ENCODE measurements around the gene PCMTD2. TPM values are rescaled to one million over a fixed set of nuclear protein-coding genes. Genes with fewer than 3 reads are reported as not detected.
A peak's percentile ranks its signal among the peaks of the same experiment; 100 is the strongest.

The PCMTD2 gene
- total and polyA plus RNA-seq, 2 of the 8 experiments (the other 6 are each of a cell fraction or from before 2014, with no cell fraction given) = 21.4 to 55.1 TPM

DNA sequence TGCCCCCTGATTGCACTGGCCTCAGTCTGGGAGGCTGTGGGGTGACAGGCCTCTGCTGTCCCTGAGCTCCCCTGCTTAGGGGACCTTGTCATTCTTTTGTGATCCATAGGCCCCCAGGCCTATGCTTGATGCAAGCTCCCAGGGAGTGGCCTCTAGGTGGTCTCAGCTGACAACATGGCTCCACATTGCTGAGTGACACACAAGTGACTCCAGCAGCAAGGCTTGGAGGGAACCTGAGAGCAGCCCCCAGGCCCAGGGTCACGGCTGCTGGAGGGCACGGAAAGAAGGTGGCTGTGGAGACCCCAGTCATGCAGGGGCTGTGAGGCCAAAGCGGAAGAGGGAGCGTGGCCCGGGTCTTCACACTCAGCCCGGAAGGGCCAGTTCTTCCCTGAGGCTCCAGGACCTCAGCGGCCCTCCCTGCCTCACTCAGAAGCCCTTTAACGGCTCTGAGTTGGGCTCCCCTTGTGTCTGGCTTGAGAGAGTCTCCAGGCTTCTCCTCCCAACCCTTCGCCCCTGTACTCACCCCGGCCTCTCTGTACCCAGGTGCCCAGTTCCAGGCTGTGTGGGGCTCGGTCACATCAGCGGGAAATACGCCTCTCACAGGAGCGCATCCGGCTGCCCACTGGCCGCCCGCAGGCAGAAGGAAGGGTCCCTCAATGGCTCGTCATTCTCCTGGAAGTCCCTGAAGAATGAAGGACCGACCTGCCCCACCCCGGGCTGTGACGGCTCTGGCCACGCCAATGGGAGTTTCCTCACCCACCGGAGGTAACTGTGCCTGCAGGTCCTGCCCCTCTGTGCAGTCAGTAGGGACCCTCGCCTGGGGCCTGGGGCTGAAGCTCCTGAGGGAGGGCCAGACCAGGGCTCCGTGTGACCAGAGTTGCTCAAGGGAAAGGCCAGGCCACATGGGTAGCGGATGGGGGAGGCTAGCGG is 23.7 kb upstream of the PCMTD2 start:
- no peak overlapping the region for H3K9ac ChIP-seq (replicated peaks in 1 of 4; ENCODE audit: extremely low read depth in 1 of 4, low read depth in 3 of 4, low read length in 3 of 4)
- ChIA-PET CTCF (ENCODE audit: partially characterized antibody) (interaction anchor here (0.6 to 1.2 kb wide), 2 partner anchors 26 to 166 kb away, joined by 3 to 5 read pairs; no protein-coding TSS in a partner anchor), POLR2A (ENCODE audit: partially characterized antibody) (no interaction called here)
- H3K4me1 ChIP-seq (replicated peaks in 1 of 4; ENCODE audit: control insufficient read depth in 3 of 4, insufficient read depth in 4 of 4, low read length in 3 of 4) = no peaks in the 10 kb centered on the region
- H3K23ac ChIP-seq (ENCODE audit: insufficient read length) = no peak overlapping the region
- H2BK15ac ChIP-seq (ENCODE audit: low read length) = no peak overlapping the region
- H2AFZ ChIP-seq (ENCODE audit: low read length) = no peak overlapping the region
- DNase-seq (ENCODE audit: low read depth in 1 of 2, low spot score in 2 of 2) (no peak), FAIRE-seq (no peak)
- no peak overlapping the region for H2BK20ac ChIP-seq (ENCODE audit: low read length)
- no peaks in the 10 kb centered on the region for H3K27me3 ChIP-seq (replicated peaks in 1 of 4; ENCODE audit: control insufficient read depth in 3 of 4, extremely low read depth in 1 of 4, insufficient read depth in 3 of 4, low read length in 3 of 4)
- no peaks in the 10 kb centered on the region for H4K20me1 ChIP-seq (replicated peaks in 1 of 2; ENCODE audit: control insufficient read depth in 1 of 2, insufficient read depth in 2 of 2, low read length in 2 of 2)
- no peak overlapping the region for H2BK120ac ChIP-seq (replicated peaks; ENCODE audit: low read depth, low read length)
- no peak overlapping the region for H4K5ac ChIP-seq (ENCODE audit: insufficient read length, low read depth, low read length)
- no peak overlapping the region for H3K18ac ChIP-seq (ENCODE audit: extremely low read depth, low read length)
- H3K27ac ChIP-seq (ENCODE audit: low read depth, low read length) = no peak overlapping the region
- H3K56ac ChIP-seq (replicated peaks; ENCODE audit: insufficient read length, low read depth, low read length) = no peak overlapping the region
- H3K36me3 ChIP-seq (ENCODE audit: control insufficient read depth in 2 of 4, insufficient read depth in 4 of 4, low read length in 3 of 4) = no peaks in the 10 kb centered on the region
- no peaks in the 10 kb centered on the region for H3K79me2 ChIP-seq (ENCODE audit: control insufficient read depth in 1 of 2, insufficient read depth in 2 of 2, low read length in 2 of 2)
- H3K79me1 ChIP-seq (ENCODE audit: low read depth, low read length) = no peaks in the 10 kb centered on the region
- H2AK5ac ChIP-seq (ENCODE audit: low read depth, low read length) = no peak overlapping the region
- peak overlapping the region; percentile 20; the same call in 1 of the 2 replicates for H4K8ac ChIP-seq (ENCODE audit: extremely low read depth, insufficient read depth, low read length)
- H4K91ac ChIP-seq (replicated peaks; ENCODE audit: insufficient read length, low read length) = no peak overlapping the region
- H2BK12ac ChIP-seq (ENCODE audit: low read depth, low read length) = 0 out of 2 replicates have a peak overlapping the region, but pooled peaks have one; percentile 39
- H3K4me3 ChIP-seq (ENCODE audit: extremely low read depth in 1 of 4, insufficient read depth in 2 of 4, low read depth in 3 of 4, low read length in 4 of 4) = no peak overlapping the region
- TF ChIP-seq NRF1 (IDR thresholded peaks at IDR 0.05; ENCODE audit: low read depth, low read length) (no peak), CTCF (IDR thresholded peaks at IDR 0.05; ENCODE audit: control extremely low read depth in 1 of 3, insufficient read depth in 1 of 3, low read depth in 1 of 3, low read length in 3 of 3) (no peak), SUZ12 (IDR thresholded peaks at IDR 0.05; ENCODE audit: low read length) (no peak), RNF2 (IDR thresholded peaks at IDR 0.05; ENCODE audit: borderline replicate concordance, low read depth, low read length, missing control alignments, poor library complexity, severe bottlenecking) (no peak), JUND (IDR thresholded peaks at IDR 0.05; ENCODE audit: low read length) (no peak), BRCA1 (IDR thresholded peaks at IDR 0.05; ENCODE audit: low read depth, low read length) (no peak)
- peaks cover 0 to 25% of the 10 kb centered on the region in 2 experiments; a peak in 1 of 4 replicates for H3K9me3 ChIP-seq (ENCODE audit: insufficient read depth in 2 of 2, low read depth in 1 of 2, low read length in 1 of 2)
- H2BK5ac ChIP-seq (ENCODE audit: low read depth, low read length) = 0 out of 2 replicates have a peak overlapping the region, but pooled peaks have one; percentile 35
- WGBS, 2 experiments (ENCODE audit: extremely low coverage in 1 of 2, insufficient coverage in 1 of 2, insufficient read length in 1 of 2, insufficient replicate concordance in 2 of 2, low coverage in 1 of 2, low lambda C conversion rate in 2 of 2, missing lambda C conversion rate in 1 of 2) = 94% methylated on average over 25 of the region's 27 CpGs; no CpG with 5 or more reads in 1 of the 2 experiments
- no peak overlapping the region for H3K4ac ChIP-seq (replicated peaks; ENCODE audit: insufficient read length, low read depth, low read length)
- no peak overlapping the region for H3K14ac ChIP-seq (ENCODE audit: insufficient read length)
- no peaks in the 10 kb centered on the region for H3K23me2 ChIP-seq (ENCODE audit: low read depth, low read length)
- no peak overlapping the region for H3K4me2 ChIP-seq (ENCODE audit: insufficient read depth in 1 of 2, low read depth in 2 of 2, low read length in 2 of 2)
